K562 (cell line): ENCODE data around the gene PLXNA2. TPM values are rescaled to one million over a fixed set of nuclear protein-coding genes. Genes with fewer than 3 reads are reported as not detected.

Experiments
- ARID1B ChIP-seq: fragments of 450-650 bp; IDR thresholded peaks from 2 replicates; pipeline ENCODE4 v1.6.1; 2016; ENCODE audit warnings: antibody characterized with exemption, mild to moderate bottlenecking, inconsistent platforms
- ARID3B ChIP-seq: fragments of 250-450 bp; sonication (Bioruptor Pico); IDR thresholded peaks from 2 replicates; pipeline ENCODE4 v1.4.0; 2020; ENCODE audit warnings: borderline replicate concordance
- ATF1 ChIP-seq, 2 experiments: fragments of 450-650 bp in 1 of 2; IDR thresholded peaks; 2 replicates each; pipeline ENCODE4 v1.6.1; 2016; ENCODE audit warnings: missing compliant biosample characterization in 1 of 2, missing genetic modification characterization in 1 of 2
- HMBOX1 ChIP-seq: sonication (generic); IDR thresholded peaks from 2 replicates; pipeline ENCODE4 v1.6.1; 2016
- KDM5B ChIP-seq: fragments of 200-600 bp; sonication (generic); IDR thresholded peaks from 2 replicates; pipeline ENCODE4 v1.6.1; 2012; ENCODE audit warnings: low read depth, mild to moderate bottlenecking, moderate library complexity, low read length, control low read depth, inconsistent platforms; ENCODE audit not compliant: insufficient replicate concordance
- MEIS2 ChIP-seq: fragments of 450-650 bp; IDR thresholded peaks from 2 replicates; pipeline ENCODE4 v1.6.1; 2014; ENCODE audit warnings: mild to moderate bottlenecking; ENCODE audit not compliant: partially characterized antibody
- MTF1 ChIP-seq: fragments of 250-450 bp; sonication (Bioruptor Pico); IDR thresholded peaks from 2 replicates; pipeline ENCODE4 v1.9.0; 2021; ENCODE audit warnings: moderate library complexity, mild to moderate bottlenecking, inconsistent platforms, borderline replicate concordance
- NCOR1 ChIP-seq: fragments of 450-650 bp; IDR thresholded peaks from 2 replicates; pipeline ENCODE4 v1.6.1; 2016; ENCODE audit warnings: mild to moderate bottlenecking, moderate library complexity
- NR2C2 ChIP-seq, 2 experiments: fragments of 200-800 bp in 1 of 2; sonication (Bioruptor generic) in 1 of 2; sonication (generic) in 1 of 2; formaldehyde crosslinking in 1 of 2; IDR thresholded peaks; 2 replicates each; pipeline versions ENCODE4 v1.6.1 to v1.8.0; 2016 to 2022; ENCODE audit warnings: mild to moderate bottlenecking in 1 of 2, missing compliant biosample characterization in 1 of 2, missing genetic modification characterization in 1 of 2, missing genetic modification reagents in 1 of 2
- NR4A1 ChIP-seq, 2 experiments: fragments of 250-450 bp in 1 of 2; fragments of 450-650 bp in 1 of 2; sonication (Bioruptor Pico) in 1 of 2; IDR thresholded peaks; 2 replicates each; pipeline versions ENCODE4 v1.4.0 to v1.6.1; 2016 to 2020; ENCODE audit warnings: mild to moderate bottlenecking in 2 of 2, missing compliant biosample characterization in 1 of 2, missing genetic modification characterization in 1 of 2, moderate library complexity in 1 of 2
- TAF1 ChIP-seq: IDR thresholded peaks from 2 replicates; pipeline ENCODE4 v1.6.1; 2011; ENCODE audit warnings: mild to moderate bottlenecking, low read length, moderate library complexity; ENCODE audit not compliant: insufficient read depth, control insufficient read depth, severe bottlenecking; ENCODE audit errors: extremely low read depth
- TFAP4 ChIP-seq: sonication (generic); formaldehyde crosslinking; IDR thresholded peaks from 2 replicates; pipeline ENCODE4 v1.8.0; 2022; ENCODE audit warnings: missing genetic modification reagents, mild to moderate bottlenecking, moderate library complexity, borderline replicate concordance
- ZFP30 ChIP-seq: fragments of 250-450 bp; sonication (Bioruptor Pico); IDR thresholded peaks from 2 replicates; pipeline ENCODE4 v1.8.0; 2022; ENCODE audit warnings: moderate library complexity, mild to moderate bottlenecking, inconsistent platforms, borderline replicate concordance
- ZFP91 ChIP-seq: sonication (generic); formaldehyde crosslinking; IDR thresholded peaks from 2 replicates; pipeline ENCODE4 v1.8.0; 2022; ENCODE audit warnings: mild to moderate bottlenecking, missing genetic modification reagents
- ZNF12 ChIP-seq: sonication (generic); formaldehyde crosslinking; IDR thresholded peaks from 2 replicates; pipeline ENCODE4 v1.4.0; 2020; ENCODE audit warnings: mild to moderate bottlenecking, missing genetic modification reagents
- ZNF655 ChIP-seq: fragments of 250-450 bp; sonication (Bioruptor Pico); IDR thresholded peaks from 2 replicates; pipeline ENCODE4 v1.5.0; 2021
- ZNF668 ChIP-seq: fragments of 250-450 bp; sonication (Bioruptor Pico); IDR thresholded peaks from 2 replicates; pipeline ENCODE4 v1.8.0; 2022; ENCODE audit warnings: mild to moderate bottlenecking, inconsistent platforms
- polyA plus RNA-seq, 8 experiments: library from polyadenylated mRNA; depleted of rRNA in 4 of 8; stranded (reverse) in 5 of 8; unstranded in 3 of 8; fragments of >200 nt; fragmentation: Nextera tagmentation in 2 of 8; fragmentation: Illumina TruSeq in 1 of 8; extraction: Ambion mirVana in 2 of 8; extraction: Trizol in 1 of 8; gene quantifications; 2 replicates each; pipeline versions ENCODE4 v1.2.1 to v1.2.3, GENCODE V29; 2011 to 2014; ENCODE audit warnings: inconsistent platforms in 1 of 8, missing spikeins in 1 of 8
- total RNA-seq, 7 experiments: library from RNA; depleted of rRNA in 6 of 7; stranded (reverse); fragments of >200 nt in 6 of 7; fragmentation: Illumina TruSeq in 2 of 7; extraction: Trizol in 2 of 7; gene quantifications; 2 replicates each; pipeline versions ENCODE4 v1.2.1 to v1.2.3, GENCODE V29; 2011 to 2021; ENCODE audit warnings: low replicate concordance in 1 of 7

The PLXNA2 gene
- total and polyA plus RNA-seq, 9 of the 15 experiments (the other 6 are each of a cell fraction or from before 2014, with no cell fraction given): 0.01 to 1.3 (median 0.32) TPM

- no peak for TF ChIP-seq ARID3B (CRISPR knock-in tag)
- no peak for TF ChIP-seq MTF1 (CRISPR knock-in tag)
- TF ChIP-seq ATF1 (CRISPR knock-in tag; IDR thresholded peaks at IDR 0.05): no peak
- no peak for TF ChIP-seq ATF1 (tag; IDR thresholded peaks at IDR 0.05)
- no peak for TF ChIP-seq NR4A1 (CRISPR knock-in tag; IDR thresholded peaks at IDR 0.05)
- TF ChIP-seq NR4A1 (tag; IDR thresholded peaks at IDR 0.05): no peak
- no peak for TF ChIP-seq ZNF655 (CRISPR knock-in tag)
- no peak for TF ChIP-seq ZFP91 (CRISPR knock-in tag)
- peak; percentile 72 for TF ChIP-seq ARID1B
- TF ChIP-seq ZNF12: no peak
- peak; percentile 55 for TF ChIP-seq NCOR1
- no peak for TF ChIP-seq ZFP30 (CRISPR knock-in tag)
- no peak for TF ChIP-seq TAF1
- no peak for TF ChIP-seq TFAP4 (CRISPR knock-in tag)
- TF ChIP-seq ZNF668 (CRISPR knock-in tag): no peak
- TF ChIP-seq HMBOX1: no peak
- TF ChIP-seq NR2C2 (CRISPR knock-in tag; IDR thresholded peaks at IDR 0.05): no peak
- no peak for TF ChIP-seq NR2C2 (tag; IDR thresholded peaks at IDR 0.05)
- no peak for TF ChIP-seq KDM5B
- TF ChIP-seq MEIS2: peak; percentile 18
These were observed 82.4 kb downstream of the PLXNA2 start (continued) for GRCh38 chr1:208161656-208162375.
